PC-9 (cell line): Measurements from ENCODE around the gene CMKLR1. TPM values are rescaled to one million over a fixed set of nuclear protein-coding genes. Genes with fewer than 3 reads are reported as not detected.

Source experiments
- BruUV-seq: library from RNA; stranded (reverse); fragments of 400-500 nt; replicated peaks from 2 replicates; lab custom pipeline; 2021; lab: Mats Ljungman, UMichigan
- CTCF ChIA-PET: fragments of 300-600 bp; sonication (Branson Sonifier 250); formaldehyde crosslinking; loops from one replicate; lab custom pipeline; 2022; ENCODE audit warnings: antibody characterized with exemption; lab: Charles Lee
- POLR2A ChIA-PET: fragments of 300-600 bp; sonication (Branson Sonifier 250); formaldehyde crosslinking; loops from one replicate; lab custom pipeline; 2022; ENCODE audit warnings: antibody characterized with exemption; ENCODE audit not compliant: unreplicated experiment; lab: Charles Lee
- DNase-seq, 2 experiments: peaks; one replicate each; pipeline versions ENCODE4 v3.0.0 to v3.0.0-alpha.2; 2015 to 2022; ENCODE audit warnings: mixed read lengths in 1 of 2
- H2AFZ ChIP-seq: fragments of 200-600 bp; sonication (generic); 2 replicates; pipeline ENCODE4 v1.8.1; 2017; ENCODE audit warnings: antibody characterized with exemption
- H3F3A ChIP-seq: fragments of 200-600 bp; sonication (generic); 2 replicates; pipeline ENCODE4 v1.8.1; 2017; ENCODE audit warnings: antibody characterized with exemption, mild to moderate bottlenecking, low read depth; ENCODE audit not compliant: insufficient read depth
- H3K27ac ChIP-seq: fragments of 200-600 bp; sonication (generic); 2 replicates; pipeline ENCODE4 v1.6.1; 2016; ENCODE audit warnings: mixed run types
- H3K27me3 ChIP-seq: fragments of 200-600 bp; sonication (generic); 2 replicates; pipeline ENCODE4 v1.6.1; 2016; ENCODE audit warnings: low read depth, mixed run types; ENCODE audit not compliant: insufficient read depth
- H3K36me3 ChIP-seq: fragments of 200-600 bp; sonication (generic); 2 replicates; pipeline ENCODE4 v1.6.1; 2016; ENCODE audit warnings: low read depth, mixed run types
- H3K4me1 ChIP-seq: fragments of 200-600 bp; sonication (generic); replicated peaks from 2 replicates; pipeline ENCODE4 v1.6.1; 2016; ENCODE audit warnings: mixed run types; ENCODE audit not compliant: insufficient read depth
- H3K4me2 ChIP-seq: fragments of 200-600 bp; sonication (generic); 2 replicates; pipeline ENCODE4 v1.6.1; 2017; ENCODE audit warnings: mixed run types
- H3K4me3 ChIP-seq: fragments of 200-600 bp; sonication (generic); 2 replicates; pipeline ENCODE4 v1.6.1; 2016; ENCODE audit warnings: mixed run types
- H3K79me2 ChIP-seq: fragments of 200-600 bp; sonication (generic); 2 replicates; pipeline ENCODE4 v1.6.1; 2017; ENCODE audit warnings: low read depth, mixed run types
- H3K9me2 ChIP-seq: fragments of 200-600 bp; sonication (generic); 2 replicates; pipeline ENCODE4 v1.8.1; 2017; ENCODE audit warnings: mild to moderate bottlenecking; ENCODE audit not compliant: insufficient read depth
- H3K9me3 ChIP-seq: fragments of 200-600 bp; sonication (generic); 2 replicates; pipeline ENCODE4 v1.8.1; 2016; ENCODE audit warnings: low read depth; ENCODE audit not compliant: insufficient read depth
- H4K20me1 ChIP-seq: fragments of 200-600 bp; sonication (generic); 2 replicates; pipeline ENCODE4 v1.8.1; 2017; ENCODE audit not compliant: insufficient read depth
- CTCF ChIP-seq: fragments of 200-600 bp; sonication (generic); conservative IDR thresholded peaks from 2 replicates; pipeline ENCODE4 v1.6.1; 2017; ENCODE audit warnings: mixed run types, antibody characterized with exemption, mild to moderate bottlenecking, moderate library complexity
- EZH2 ChIP-seq: fragments of 200-600 bp; sonication (generic); IDR thresholded peaks from 2 replicates; pipeline ENCODE4 v1.8.0; 2017; ENCODE audit warnings: antibody characterized with exemption, low read depth
- intact Hi-C: fragments of 100-400 bp; cut with micrococcal nuclease; formaldehyde crosslinking; loops from one replicate; pipeline ENCODE4 v1.10.0; 2022; ENCODE audit not compliant: unreplicated experiment
- total RNA-seq: library from RNA; stranded (reverse); gene quantifications from 2 replicates; pipeline ENCODE4 v1.2.3, GENCODE V29; 2021

Gene CMKLR1
- total RNA-seq, 1 experiment from 2014 or later = not detected

GRCh38 chr12:108248011-108248410 lies 91.1 kb downstream of the CMKLR1 start:
- no peak overlapping the region for H3K4me3 ChIP-seq
- intact Hi-C loops = no loop called here
- ChIA-PET POLR2A (no interaction called here), CTCF (no interaction called here)
- H2AFZ ChIP-seq = no peak overlapping the region
- H3F3A ChIP-seq = no peaks in the 10 kb centered on the region
- H3K4me1 ChIP-seq = no peaks in the 10 kb centered on the region
- no peaks in the 10 kb centered on the region for H4K20me1 ChIP-seq
- DNase-seq = no peak
- no peak overlapping the region for H3K27ac ChIP-seq
- BruUV-seq = no TSS peak
- no peaks in the 10 kb centered on the region for H3K36me3 ChIP-seq
- no peaks in the 10 kb centered on the region for H3K9me3 ChIP-seq
- H3K4me2 ChIP-seq = no peak overlapping the region
- H3K27me3 ChIP-seq = peaks cover 26% of the 10 kb centered on the region
- no peaks in the 10 kb centered on the region for H3K9me2 ChIP-seq
- H3K79me2 ChIP-seq = no peaks in the 10 kb centered on the region
- TF ChIP-seq CTCF (no peak), EZH2 (no peak)

GRCh38 chr12:108247130-108247529 lies 92.0 kb downstream of the CMKLR1 start:
- Histone ChIP-seq H3K9me2 (no peaks in the 10 kb centered on the region), H3K79me2 (no peaks in the 10 kb centered on the region), H3K4me2 (no peak overlapping the region), H3K36me3 (no peaks in the 10 kb centered on the region), H4K20me1 (no peaks in the 10 kb centered on the region), H3K27me3 (peaks cover 24% of the 10 kb centered on the region), H3K4me3 (no peak overlapping the region), H3F3A (no peaks in the 10 kb centered on the region), H2AFZ (no peak overlapping the region), H3K27ac (no peak overlapping the region), H3K9me3 (no peaks in the 10 kb centered on the region), H3K4me1 (no peaks in the 10 kb centered on the region)
- ChIA-PET CTCF (no interaction called here), POLR2A (no interaction called here)
- BruUV-seq = no TSS peak
- TF ChIP-seq CTCF = no peak
- TF ChIP-seq EZH2 = no peak
- intact Hi-C loops = no loop called here
- DNase-seq = no peak

GRCh38 chr12:108241986-108242703 lies 97.0 kb downstream of the CMKLR1 start:
- Histone ChIP-seq H3K4me1 (no peaks in the 10 kb centered on the region), H3K4me2 (no peak overlapping the region), H2AFZ (no peak overlapping the region), H3K36me3 (no peaks in the 10 kb centered on the region), H3K27me3 (peaks cover 20% of the 10 kb centered on the region), H3K79me2 (no peaks in the 10 kb centered on the region), H3K27ac (no peak overlapping the region), H3K4me3 (no peak overlapping the region), H3F3A (no peaks in the 10 kb centered on the region), H3K9me3 (no peaks in the 10 kb centered on the region), H4K20me1 (no peaks in the 10 kb centered on the region; the same call in 1 of the 2 replicates), H3K9me2 (no peaks in the 10 kb centered on the region)
- ChIA-PET POLR2A (no interaction called here), CTCF (no interaction called here)
- intact Hi-C loops = no loop called here
- BruUV-seq = no TSS peak
- DNase-seq = no peak
- no peak for TF ChIP-seq CTCF
- no peak for TF ChIP-seq EZH2
